Measurements from ENCODE around the gene NYNRIN. TPM values are rescaled to one million over a fixed set of nuclear protein-coding genes. Genes with fewer than 3 reads are reported as not detected.

NYNRIN gene
- total RNA-seq, 2 donors from 2014 or later, result 13.0 to 26.7 TPM

DNA sequence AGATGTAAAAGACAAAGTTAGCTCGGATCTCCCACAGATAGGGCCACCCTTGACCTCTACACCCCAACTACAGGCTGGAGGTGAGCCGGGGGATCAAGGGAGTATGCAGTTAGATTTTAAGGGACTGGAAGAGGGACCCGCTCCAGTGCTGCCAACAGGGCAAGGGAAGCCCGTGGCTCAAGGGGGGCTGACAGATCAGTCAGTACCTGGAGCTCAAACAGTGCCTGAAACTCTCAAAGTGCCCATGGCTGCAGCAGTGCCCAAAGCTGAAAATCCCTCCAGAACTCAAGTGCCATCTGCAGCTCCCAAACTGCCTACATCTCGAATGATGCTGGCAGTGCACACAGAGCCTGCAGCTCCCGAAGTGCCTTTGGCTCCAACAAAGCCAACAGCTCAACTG, 10.4 kb downstream of the NYNRIN start:
- Histone ChIP-seq H3K4me1 (no peaks in the 10 kb centered on the region), H3K9me3 (no peaks in the 10 kb centered on the region), H3K27me3 (no peaks in the 10 kb centered on the region), H3K36me3 (no peaks in the 10 kb centered on the region), H3K27ac (no peak overlapping the region), H3K9ac (ENCODE audit: low read depth in 2 of 2, low read length in 2 of 2) (no peak overlapping the region), H3K4me3 (no peak overlapping the region)
- intact Hi-C loops (cut with DNase I), result no loop called here
- TF ChIP-seq, protein P1, sequence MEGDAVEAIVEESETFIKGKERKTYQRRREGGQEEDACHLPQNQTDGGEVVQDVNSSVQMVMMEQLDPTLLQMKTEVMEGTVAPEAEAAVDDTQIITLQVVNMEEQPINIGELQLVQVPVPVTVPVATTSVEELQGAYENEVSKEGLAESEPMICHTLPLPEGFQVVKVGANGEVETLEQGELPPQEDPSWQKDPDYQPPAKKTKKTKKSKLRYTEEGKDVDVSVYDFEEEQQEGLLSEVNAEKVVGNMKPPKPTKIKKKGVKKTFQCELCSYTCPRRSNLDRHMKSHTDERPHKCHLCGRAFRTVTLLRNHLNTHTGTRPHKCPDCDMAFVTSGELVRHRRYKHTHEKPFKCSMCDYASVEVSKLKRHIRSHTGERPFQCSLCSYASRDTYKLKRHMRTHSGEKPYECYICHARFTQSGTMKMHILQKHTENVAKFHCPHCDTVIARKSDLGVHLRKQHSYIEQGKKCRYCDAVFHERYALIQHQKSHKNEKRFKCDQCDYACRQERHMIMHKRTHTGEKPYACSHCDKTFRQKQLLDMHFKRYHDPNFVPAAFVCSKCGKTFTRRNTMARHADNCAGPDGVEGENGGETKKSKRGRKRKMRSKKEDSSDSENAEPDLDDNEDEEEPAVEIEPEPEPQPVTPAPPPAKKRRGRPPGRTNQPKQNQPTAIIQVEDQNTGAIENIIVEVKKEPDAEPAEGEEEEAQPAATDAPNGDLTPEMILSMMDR (IDR thresholded peaks at IDR 0.05), result no peak
- no peak for DNase-seq

DNA sequence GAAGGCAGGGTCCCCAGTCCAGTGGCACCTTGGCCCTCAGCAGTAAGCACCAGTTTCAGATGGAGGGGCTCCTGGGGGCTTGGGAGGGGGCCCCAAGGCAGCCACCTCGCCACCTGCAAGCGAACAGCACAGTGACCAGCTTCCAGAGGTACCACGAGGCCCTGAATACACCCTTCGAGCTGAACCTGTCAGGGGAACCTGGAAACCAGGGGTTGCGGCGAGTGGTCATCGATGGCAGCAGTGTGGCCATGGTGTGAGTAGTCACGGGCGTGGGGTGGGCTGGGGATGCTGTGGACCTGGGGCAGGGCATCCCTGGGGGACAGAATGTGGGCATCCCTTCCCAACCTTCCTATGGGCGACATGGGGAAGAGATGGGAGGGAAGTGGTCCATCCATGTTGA, 11.2 kb downstream of the NYNRIN start:
- no peak for DNase-seq
- Histone ChIP-seq H3K9ac (ENCODE audit: low read depth in 2 of 2, low read length in 2 of 2) (no peak overlapping the region), H3K36me3 (no peaks in the 10 kb centered on the region), H3K27me3 (no peaks in the 10 kb centered on the region), H3K4me3 (no peak overlapping the region), H3K4me1 (no peaks in the 10 kb centered on the region), H3K27ac (no peak overlapping the region), H3K9me3 (no peaks in the 10 kb centered on the region)
- TF ChIP-seq, protein P1 (IDR thresholded peaks at IDR 0.05), result no peak
- intact Hi-C loops (cut with DNase I), result no loop called here

GRCh38 chr14:24411443-24412389, 12.9 kb downstream of the NYNRIN start:
- Histone ChIP-seq H3K9ac (ENCODE audit: low read depth in 2 of 2, low read length in 2 of 2) (no peak overlapping the region), H3K9me3 (no peaks in the 10 kb centered on the region), H3K27me3 (no peaks in the 10 kb centered on the region), H3K4me3 (no peak overlapping the region), H3K36me3 (no peaks in the 10 kb centered on the region), H3K27ac (no peak overlapping the region), H3K4me1 (no peaks in the 10 kb centered on the region)
- intact Hi-C loops (cut with DNase I), result no loop called here
- DNase-seq, result no peak
- TF ChIP-seq, protein P1 (IDR thresholded peaks at IDR 0.05), result peak; percentile 64

DNA sequence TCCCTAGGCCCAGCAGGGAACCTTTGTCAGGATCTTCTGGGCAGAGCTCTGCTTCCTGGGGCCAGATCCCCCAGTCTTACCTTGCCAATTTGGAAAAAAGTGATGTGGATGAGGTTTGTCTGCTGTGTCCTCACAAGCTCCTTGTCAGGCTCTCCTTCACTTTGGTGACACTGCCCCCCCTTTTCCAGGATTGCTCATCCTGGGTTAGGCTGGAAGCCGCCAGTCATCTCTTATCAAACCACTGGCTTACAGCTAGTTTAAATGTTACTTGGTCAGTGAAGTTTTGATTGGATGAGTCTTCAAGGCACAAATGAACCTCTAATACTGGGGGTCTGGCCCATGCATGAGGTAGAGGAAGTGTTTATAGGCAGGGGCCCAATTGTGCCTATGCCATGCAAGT, 15.3 kb downstream of the NYNRIN start:
- intact Hi-C loops (cut with DNase I), result no loop called here
- Histone ChIP-seq H3K36me3 (no peaks in the 10 kb centered on the region), H3K9ac (ENCODE audit: low read depth in 2 of 2, low read length in 2 of 2) (no peak overlapping the region), H3K9me3 (no peaks in the 10 kb centered on the region), H3K27me3 (no peaks in the 10 kb centered on the region), H3K4me1 (peaks cover 4% of the 10 kb centered on the region), H3K4me3 (no peak overlapping the region), H3K27ac (no peak overlapping the region)
- TF ChIP-seq, protein P1 (IDR thresholded peaks at IDR 0.05), result no peak
- no peak for DNase-seq

DNA sequence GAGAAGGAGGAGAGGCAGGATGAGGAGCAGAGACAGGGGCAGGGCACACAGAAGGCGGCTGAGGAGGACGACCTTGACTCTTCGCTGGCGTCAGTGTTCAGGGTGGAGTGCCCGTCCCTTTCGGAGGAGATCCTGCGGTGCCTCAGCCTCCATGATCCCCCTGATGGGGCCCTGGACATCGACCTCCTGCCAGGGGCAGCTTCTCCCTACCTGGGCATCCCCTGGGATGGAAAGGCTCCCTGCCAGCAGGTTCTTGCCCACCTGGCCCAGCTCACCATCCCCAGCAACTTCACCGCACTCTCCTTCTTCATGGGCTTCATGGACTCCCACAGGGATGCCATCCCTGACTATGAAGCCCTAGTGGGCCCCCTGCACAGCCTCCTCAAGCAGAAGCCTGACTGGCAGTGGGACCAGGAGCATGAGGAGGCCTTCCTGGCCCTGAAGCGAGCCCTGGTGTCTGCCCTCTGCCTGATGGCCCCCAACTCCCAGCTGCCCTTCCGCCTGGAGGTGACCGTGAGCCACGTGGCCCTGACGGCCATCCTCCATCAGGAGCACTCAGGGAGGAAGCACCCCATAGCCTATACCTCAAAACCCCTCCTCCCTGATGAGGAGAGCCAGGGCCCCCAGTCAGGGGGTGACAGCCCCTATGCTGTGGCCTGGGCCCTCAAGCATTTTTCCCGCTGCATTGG, 16.1 kb downstream of the NYNRIN start:
- Histone ChIP-seq H3K4me1 (peaks cover 4% of the 10 kb centered on the region), H3K9ac (ENCODE audit: low read depth in 2 of 2, low read length in 2 of 2) (no peak overlapping the region), H3K9me3 (no peaks in the 10 kb centered on the region), H3K27me3 (no peaks in the 10 kb centered on the region), H3K36me3 (no peaks in the 10 kb centered on the region), H3K4me3 (no peak overlapping the region), H3K27ac (no peak overlapping the region)
- TF ChIP-seq, protein P1 (IDR thresholded peaks at IDR 0.05), result no peak
- intact Hi-C loops (cut with DNase I), result no loop called here
- no peak for DNase-seq
